CD4-positive, alpha-beta memory T cell (primary cell): ENCODE results near the gene FOXN3. TPM values are rescaled to one million over a fixed set of nuclear protein-coding genes. Genes with fewer than 3 reads are reported as not detected.

Experiments used
- CTCF ChIA-PET: fragments of 350-600 bp; sonication (Branson Sonifier 250); formaldehyde crosslinking; loops from one replicate; lab custom pipeline; 2021; ENCODE audit warnings: inconsistent platforms; ENCODE audit not compliant: partially characterized antibody; lab: Charles Lee
- POLR2A ChIA-PET: fragments of 350-600 bp; sonication (Branson Sonifier 250); formaldehyde crosslinking; loops from one replicate; lab custom pipeline; 2021; ENCODE audit not compliant: partially characterized antibody; lab: Charles Lee
- DNase-seq, 5 donors: peaks; one replicate each; pipeline versions ENCODE4 v3.0.0 to v3.0.0-alpha.2; 2020 to 2022; ENCODE audit warnings: mixed read lengths in 1 of 5
- H3K27ac ChIP-seq: one replicate; pipeline ENCODE4 v1.7.0; 2013; ENCODE audit warnings: low read depth, low read length
- H3K27me3 ChIP-seq: 2 replicates; pipeline ENCODE4 v1.7.0; 2013; ENCODE audit warnings: mild to moderate bottlenecking, low read length, moderate library complexity; ENCODE audit not compliant: insufficient read depth
- H3K36me3 ChIP-seq: 2 replicates; pipeline ENCODE4 v1.7.0; 2013; ENCODE audit warnings: mild to moderate bottlenecking, low read length, moderate library complexity; ENCODE audit not compliant: insufficient read depth
- H3K4me1 ChIP-seq: 2 replicates; pipeline ENCODE4 v1.7.0; 2013; ENCODE audit warnings: mild to moderate bottlenecking, low read length, moderate library complexity; ENCODE audit not compliant: insufficient read depth
- H3K4me3 ChIP-seq, 2 donors: one replicate each; pipeline ENCODE4 v1.7.0; 2013; ENCODE audit warnings: low read length in 2 of 2, mild to moderate bottlenecking in 1 of 2
- H3K9me3 ChIP-seq, 2 donors: one replicate each; pipeline ENCODE4 v1.7.0; 2013; ENCODE audit warnings: low read length in 2 of 2, control low read depth in 1 of 2; ENCODE audit not compliant: control insufficient read depth in 1 of 2
- H3K27ac Mint-ChIP-seq, 7 donors: one replicate each; pipeline ENCODE4 v1.8.0; 2020 to 2021; ENCODE audit warnings: mixed read lengths in 7 of 7, mild to moderate bottlenecking in 6 of 7, inconsistent platforms in 3 of 7, moderate library complexity in 3 of 7
- H3K27me3 Mint-ChIP-seq, 2 donors: one replicate each; pipeline ENCODE4 v1.8.0; 2020 to 2021; ENCODE audit warnings: mixed read lengths in 2 of 2
- H3K36me3 Mint-ChIP-seq, 2 donors: one replicate each; pipeline ENCODE4 v1.8.0; 2020 to 2021; ENCODE audit warnings: mixed read lengths in 2 of 2, inconsistent platforms in 1 of 2, mild to moderate bottlenecking in 1 of 2
- H3K4me1 Mint-ChIP-seq, 4 donors: one replicate each; pipeline ENCODE4 v1.8.0; 2020 to 2021; ENCODE audit warnings: mixed read lengths in 4 of 4, mild to moderate bottlenecking in 1 of 4
- H3K4me3 Mint-ChIP-seq, 8 donors: one replicate each; pipeline ENCODE4 v1.8.0; 2020 to 2021; ENCODE audit warnings: mixed read lengths in 8 of 8, mild to moderate bottlenecking in 7 of 8, moderate library complexity in 6 of 8, inconsistent platforms in 3 of 8
- H3K9me3 Mint-ChIP-seq, 8 donors: one replicate each; pipeline ENCODE4 v1.8.0; 2020 to 2021; ENCODE audit warnings: mixed read lengths in 8 of 8, mild to moderate bottlenecking in 5 of 8, inconsistent platforms in 3 of 8, moderate library complexity in 1 of 8
- intact Hi-C: fragments of 100-400 bp; cut with micrococcal nuclease; formaldehyde crosslinking; loops from one replicate; pipeline ENCODE4 v1.15.1; 2023
- polyA plus RNA-seq, 2 donors: library from polyadenylated mRNA; unstranded; fragments of 300-500 nt; fragmentation: Illumina TruSeq; gene quantifications; one replicate each; pipeline ENCODE4 v1.2.3, GENCODE V29; 2021
- total RNA-seq, 2 experiments: library from RNA; stranded (reverse); gene quantifications; one replicate each; pipeline ENCODE4 v1.2.3, GENCODE V29; 2021

The FOXN3 gene
- total and polyA plus RNA-seq, 4 experiments from 2014 or later: 92.6 to 111 (median 106) TPM

DNA sequence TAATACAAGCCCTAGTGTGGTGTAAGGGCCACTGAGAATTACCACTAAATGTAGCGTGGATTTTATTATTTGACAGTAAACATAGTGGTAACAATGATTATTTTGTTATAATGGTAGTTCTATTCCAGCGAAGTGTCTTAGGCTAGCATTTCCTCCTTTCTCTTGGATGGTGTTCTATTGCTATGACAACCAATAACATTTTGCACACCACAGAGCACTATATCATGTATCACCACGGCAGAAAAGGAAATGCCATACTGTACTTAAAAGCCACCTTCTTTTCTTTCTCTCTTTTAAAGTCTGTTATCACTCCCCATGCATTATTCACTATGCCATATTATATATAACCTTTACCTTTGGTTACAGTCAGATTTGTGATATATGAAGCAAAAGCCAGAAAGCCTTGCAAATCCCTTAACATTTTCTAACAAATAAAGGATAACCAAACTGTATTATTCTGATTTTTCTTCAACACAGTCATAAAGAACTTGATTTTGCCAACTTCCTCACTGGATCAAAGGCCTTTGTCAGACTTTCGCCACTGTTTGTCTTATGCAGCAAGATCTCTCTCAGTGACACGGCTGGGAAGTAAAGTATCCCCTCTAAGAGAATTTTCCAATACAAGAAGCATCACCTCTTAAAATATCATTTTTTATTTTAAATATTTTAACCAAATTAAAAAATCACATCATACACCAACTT is 195.8 kb downstream of the FOXN3 start:
- Mint-ChIP-seq H3K4me1 (peaks cover 41 to 64% (median 47%) of the 10 kb centered on the region in 4 donors), H3K36me3 (peaks cover 20 to 32% of the 10 kb centered on the region in 2 donors), H3K9me3 (peaks cover 0 to 6% (median 0%) of the 10 kb centered on the region in 8 donors), H3K27me3 (no peaks in the 10 kb centered on the region), H3K27ac (peak overlapping the region; percentile 5 to 83 (median 55)), H3K4me3 (peak overlapping the region in 4 of 8 donors; percentile 10 to 53 (median 24))
- Histone ChIP-seq H3K4me3 (no peak overlapping the region), H3K4me1 (peaks cover 17% of the 10 kb centered on the region), H3K36me3 (no peaks in the 10 kb centered on the region), H3K9me3 (no peaks in the 10 kb centered on the region), H3K27me3 (no peaks in the 10 kb centered on the region), H3K27ac (no peak overlapping the region)
- intact Hi-C loops: no loop called here
- CTCF ChIA-PET: no interaction called here
- POLR2A ChIA-PET: no interaction called here
- DNase-seq: peak in 4 of 5 donors; percentile 31 to 57 (median 48)

DNA sequence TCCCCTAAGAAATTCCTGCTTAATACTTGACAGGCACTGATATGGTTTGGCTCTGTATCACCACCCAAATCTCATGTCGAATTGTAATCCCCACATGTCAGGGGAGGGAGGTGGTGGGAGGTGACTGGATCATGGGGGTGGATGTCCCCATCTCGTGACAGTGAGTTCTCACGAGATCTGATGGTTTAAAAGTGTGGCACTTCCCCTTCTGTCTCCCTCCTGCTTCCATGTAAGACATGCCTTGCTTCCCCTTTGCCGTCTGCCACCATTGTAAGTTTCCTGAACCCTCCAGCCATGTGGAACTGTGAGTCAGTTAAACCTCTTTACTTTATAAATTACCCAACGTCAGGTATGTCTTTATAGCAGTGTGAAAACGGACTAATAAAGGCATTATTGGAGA is 198.0 kb downstream of the FOXN3 start:
- intact Hi-C loops: no loop called here
- peaks cover 26 to 40% of the 10 kb centered on the region in 2 donors for H3K36me3 Mint-ChIP-seq
- peak overlapping the region in 3 of 7 donors; percentile 32 to 87 (median 72) for H3K27ac Mint-ChIP-seq
- H3K9me3 Mint-ChIP-seq: peaks cover 0 to 6% (median 0%) of the 10 kb centered on the region in 8 donors
- H3K4me3 Mint-ChIP-seq: no peak overlapping the region
- Histone ChIP-seq H3K36me3 (no peaks in the 10 kb centered on the region), H3K27me3 (no peaks in the 10 kb centered on the region), H3K9me3 (no peaks in the 10 kb centered on the region), H3K4me1 (peaks cover 17% of the 10 kb centered on the region), H3K4me3 (no peak overlapping the region), H3K27ac (no peak overlapping the region)
- H3K27me3 Mint-ChIP-seq: no peaks in the 10 kb centered on the region
- H3K4me1 Mint-ChIP-seq: peaks cover 33 to 52% (median 38%) of the 10 kb centered on the region in 4 donors
- ChIA-PET POLR2A (no interaction called here), CTCF (interaction anchor here (0.6 kb wide), 1 partner anchor 550 kb away, joined by 4 read pairs; no protein-coding TSS in a partner anchor)
- DNase-seq: no peak

DNA sequence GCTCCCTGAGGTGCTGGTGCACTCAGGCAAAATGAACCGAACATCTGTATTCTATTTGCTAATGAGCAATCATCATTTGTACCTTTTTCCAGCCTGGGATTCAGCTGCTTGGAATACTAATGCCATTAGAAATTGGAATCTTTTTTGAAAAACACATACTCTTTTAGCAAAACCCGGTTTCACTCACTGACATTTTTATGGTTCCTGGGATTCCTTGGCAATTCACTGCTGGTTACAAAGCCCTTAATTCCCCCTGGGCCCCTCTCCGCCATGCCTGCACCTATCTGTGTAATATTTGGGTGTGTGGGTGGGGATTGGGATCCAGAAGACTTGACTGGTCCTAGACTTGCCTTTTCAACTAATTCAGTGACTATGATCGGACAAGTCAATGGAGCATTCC is 199.1 kb downstream of the FOXN3 start:
- H3K4me1 ChIP-seq: peaks cover 17% of the 10 kb centered on the region
- H3K9me3 ChIP-seq: no peaks in the 10 kb centered on the region
- Mint-ChIP-seq H3K36me3 (peaks cover 26 to 36% of the 10 kb centered on the region in 2 donors), H3K27me3 (no peaks in the 10 kb centered on the region), H3K4me3 (no peak overlapping the region), H3K9me3 (peaks cover 0 to 6% (median 0%) of the 10 kb centered on the region in 8 donors), H3K4me1 (peaks cover 29 to 43% (median 32%) of the 10 kb centered on the region in 4 donors), H3K27ac (no peak overlapping the region)
- intact Hi-C loops: no loop called here
- H3K4me3 ChIP-seq: no peak overlapping the region
- H3K27me3 ChIP-seq: no peaks in the 10 kb centered on the region
- DNase-seq: no peak
- CTCF ChIA-PET: no interaction called here
- POLR2A ChIA-PET: no interaction called here
- no peaks in the 10 kb centered on the region for H3K36me3 ChIP-seq
- no peak overlapping the region for H3K27ac ChIP-seq

DNA sequence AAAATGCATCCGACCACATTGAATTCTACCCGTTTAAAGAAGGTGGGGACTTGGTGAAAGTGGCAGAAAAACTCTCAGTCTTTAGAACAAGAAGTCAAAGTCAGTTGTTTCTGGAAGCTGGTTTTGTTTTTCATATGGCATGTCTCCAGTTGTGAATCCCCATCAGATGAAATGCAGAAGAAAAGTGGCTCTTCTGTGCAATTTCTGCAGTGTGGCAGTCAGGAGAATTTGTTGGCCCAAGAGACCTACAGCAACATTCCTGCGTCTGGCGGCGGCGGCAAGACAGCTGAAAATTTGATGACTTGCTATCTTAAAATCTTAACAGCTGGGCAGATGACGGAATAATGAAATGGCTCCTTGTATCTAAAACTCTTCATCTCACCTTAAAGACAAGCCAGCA is 201.5 kb downstream of the FOXN3 start:
- Histone ChIP-seq H3K36me3 (no peaks in the 10 kb centered on the region), H3K4me1 (no peaks in the 10 kb centered on the region), H3K9me3 (no peaks in the 10 kb centered on the region), H3K27ac (no peak overlapping the region), H3K4me3 (no peak overlapping the region), H3K27me3 (no peaks in the 10 kb centered on the region)
- Mint-ChIP-seq H3K4me1 (peaks cover 11 to 29% (median 15%) of the 10 kb centered on the region in 4 donors), H3K27ac (no peak overlapping the region), H3K9me3 (peaks cover 0 to 4% (median 0%) of the 10 kb centered on the region in 8 donors), H3K27me3 (no peaks in the 10 kb centered on the region), H3K36me3 (peaks cover 25 to 36% of the 10 kb centered on the region in 2 donors), H3K4me3 (no peak overlapping the region)
- ChIA-PET POLR2A (no interaction called here), CTCF (no interaction called here)
- intact Hi-C loops: no loop called here
- DNase-seq: no peak

DNA sequence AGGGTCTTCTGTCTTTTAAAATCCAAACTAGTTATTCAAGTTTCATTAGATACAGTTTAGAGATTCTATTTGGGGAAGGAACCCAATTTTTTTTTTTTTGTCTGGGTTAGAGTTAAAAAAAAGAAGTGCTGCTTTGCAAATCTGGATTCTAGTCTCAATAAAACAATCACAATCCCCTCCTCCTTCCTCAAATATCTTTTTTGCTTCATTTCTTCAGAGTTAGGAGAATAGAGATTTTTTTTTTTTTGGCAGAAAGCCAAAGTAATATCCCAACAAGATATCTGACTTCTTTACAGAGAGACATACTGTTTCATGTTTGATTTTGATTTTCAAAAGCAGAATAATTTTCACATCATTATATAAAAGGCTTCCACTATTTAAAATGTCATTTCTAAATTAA is 201.9 kb downstream of the FOXN3 start:
- Histone ChIP-seq H3K4me1 (no peaks in the 10 kb centered on the region), H3K9me3 (no peaks in the 10 kb centered on the region), H3K4me3 (no peak overlapping the region), H3K27me3 (no peaks in the 10 kb centered on the region), H3K36me3 (no peaks in the 10 kb centered on the region), H3K27ac (no peak overlapping the region)
- ChIA-PET POLR2A (no interaction called here), CTCF (no interaction called here)
- DNase-seq: no peak
- Mint-ChIP-seq H3K9me3 (peaks cover 0 to 4% (median 0%) of the 10 kb centered on the region in 8 donors), H3K27me3 (no peaks in the 10 kb centered on the region), H3K4me3 (no peak overlapping the region), H3K36me3 (peaks cover 23 to 40% of the 10 kb centered on the region in 2 donors), H3K4me1 (peaks cover 6 to 24% (median 13%) of the 10 kb centered on the region in 4 donors), H3K27ac (no peak overlapping the region)
- intact Hi-C loops: no loop called here

DNA sequence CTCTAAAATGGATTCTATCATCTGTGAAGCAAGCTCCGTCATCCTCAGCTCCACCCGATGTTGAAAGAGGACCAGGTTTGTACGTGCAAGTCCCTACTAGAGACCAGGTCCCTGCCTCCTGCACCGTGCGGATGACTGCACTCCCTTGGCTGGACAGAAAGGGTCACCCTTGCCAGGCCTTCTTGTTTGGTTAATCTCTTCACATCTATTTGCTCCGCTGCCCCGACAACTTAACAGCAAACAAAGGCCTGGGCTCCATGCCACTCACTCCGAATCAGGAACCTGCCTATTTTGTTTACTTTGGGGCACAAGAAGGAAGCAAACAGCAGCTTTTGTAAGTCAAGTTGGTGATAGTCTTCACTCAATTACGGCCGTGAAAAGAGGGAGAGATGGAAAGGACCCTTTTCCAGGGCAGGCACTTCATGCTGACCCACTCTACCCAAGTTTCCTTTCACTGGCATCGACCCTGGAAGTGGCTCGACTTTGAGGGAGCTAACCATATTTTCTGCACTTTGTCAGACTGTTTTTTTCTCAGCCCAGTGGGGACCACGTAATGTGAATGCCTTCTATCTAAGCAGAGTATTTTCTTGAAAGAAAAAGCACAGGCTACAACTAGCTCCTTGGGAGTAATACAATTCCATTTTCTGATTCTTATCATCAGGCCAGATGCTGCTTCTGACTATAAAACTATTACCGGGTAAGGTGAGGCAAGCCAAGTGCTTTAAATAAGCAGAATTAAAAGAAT is 202.6 kb downstream of the FOXN3 start:
- Mint-ChIP-seq H3K9me3 (peaks cover 0 to 4% (median 0%) of the 10 kb centered on the region in 8 donors), H3K27ac (peak overlapping the region in 2 of 7 donors; percentile 19 to 48), H3K27me3 (no peaks in the 10 kb centered on the region), H3K36me3 (peaks cover 19 to 34% of the 10 kb centered on the region in 2 donors), H3K4me1 (peaks cover 6 to 22% (median 13%) of the 10 kb centered on the region in 4 donors), H3K4me3 (no peak overlapping the region)
- Histone ChIP-seq H3K27me3 (no peaks in the 10 kb centered on the region), H3K9me3 (no peaks in the 10 kb centered on the region), H3K27ac (no peak overlapping the region), H3K4me1 (no peaks in the 10 kb centered on the region), H3K36me3 (no peaks in the 10 kb centered on the region), H3K4me3 (no peak overlapping the region)
- intact Hi-C loops: no loop called here
- no peak for DNase-seq
- ChIA-PET POLR2A (no interaction called here), CTCF (no interaction called here)
